Panc1 (cell line): ENCODE measurements around the gene DIS3L2. TPM values are rescaled to one million over a fixed set of nuclear protein-coding genes. Genes with fewer than 3 reads are reported as not detected.
A peak's percentile ranks its signal among the peaks of the same experiment; 100 is the strongest.

Source experiments
- ATAC-seq: fragments of 200-7000 bp; cut with Tn5 transposase; 2 replicates; pipeline ENCODE4 v1.9.1; 2020; ENCODE audit warnings: mild to moderate bottlenecking, moderate library complexity
- BruUV-seq: library from RNA; stranded (reverse); fragments of 400-500 nt; replicated peaks from 2 replicates; lab custom pipeline; 2021; lab: Mats Ljungman, UMichigan
- CTCF ChIA-PET: fragments of 300-600 bp; sonication (Branson Sonifier 250); formaldehyde crosslinking; loops from one replicate; lab custom pipeline; 2022; ENCODE audit warnings: antibody characterized with exemption; lab: Charles Lee
- POLR2A ChIA-PET: fragments of 300-600 bp; sonication (Branson Sonifier 250); formaldehyde crosslinking; loops from one replicate; lab custom pipeline; 2022; ENCODE audit warnings: antibody characterized with exemption; lab: Charles Lee
- DNase-seq: peaks from one replicate; pipeline ENCODE4 v3.0.0-alpha.2; 2010; ENCODE audit warnings: low read depth, low spot score
- H3K27ac ChIP-seq: 2 replicates; pipeline ENCODE4 v1.5.1; 2011; ENCODE audit warnings: mild to moderate bottlenecking, low read length, inconsistent platforms
- H3K27me3 ChIP-seq: fragments of 200-500 bp; sonication (Bioruptor generic); 2 replicates; pipeline ENCODE4 v1.6.0; 2014; ENCODE audit warnings: low read length, inconsistent platforms; ENCODE audit not compliant: control insufficient read depth, insufficient read depth
- H3K36me3 ChIP-seq: fragments of 200-500 bp; sonication (Bioruptor generic); 2 replicates; pipeline ENCODE4 v1.5.1; 2014; ENCODE audit warnings: inconsistent platforms, mild to moderate bottlenecking, low read length, moderate library complexity; ENCODE audit not compliant: control insufficient read depth, insufficient read depth
- H3K4me1 ChIP-seq: 2 replicates; pipeline ENCODE4 v1.5.1; 2011; ENCODE audit warnings: inconsistent platforms, mild to moderate bottlenecking, low read length, moderate library complexity; ENCODE audit not compliant: control insufficient read depth, insufficient read depth
- H3K4me3 ChIP-seq, 2 experiments: 2 replicates each; pipeline ENCODE4 v1.5.1; 2011 to 2012; ENCODE audit warnings: low read depth in 2 of 2, low read length in 2 of 2, mild to moderate bottlenecking in 2 of 2, inconsistent platforms in 1 of 2, moderate library complexity in 1 of 2
- H3K9me3 ChIP-seq: fragments of 200-500 bp; sonication (Bioruptor generic); 2 replicates; pipeline ENCODE4 v1.5.1; 2014; ENCODE audit warnings: low read depth, mild to moderate bottlenecking, inconsistent platforms, low read length, moderate library complexity; ENCODE audit not compliant: control insufficient read depth, insufficient read depth
- CTCF ChIP-seq: fragments of 450-650 bp; IDR thresholded peaks from 2 replicates; pipeline ENCODE4 v1.5.1; 2017; ENCODE audit warnings: mild to moderate bottlenecking
- POLR2AphosphoS5 ChIP-seq: IDR thresholded peaks from 2 replicates; pipeline ENCODE4 v1.6.1; 2012; ENCODE audit warnings: mild to moderate bottlenecking, low read depth, low read length, moderate library complexity
- REST ChIP-seq, 2 experiments: IDR thresholded peaks; 2 replicates each; pipeline ENCODE4 v1.6.1; 2011 to 2012; ENCODE audit warnings: low read depth in 2 of 2, control low read depth in 1 of 2, low read length in 1 of 2, mild to moderate bottlenecking in 1 of 2, moderate library complexity in 1 of 2; ENCODE audit not compliant: insufficient read depth in 1 of 2
- SIN3A ChIP-seq: IDR thresholded peaks from 2 replicates; pipeline ENCODE4 v1.6.1; 2012; ENCODE audit warnings: low read depth, mild to moderate bottlenecking, low read length, moderate library complexity, borderline replicate concordance; ENCODE audit not compliant: insufficient read depth
- TCF7L2 ChIP-seq: IDR thresholded peaks from 2 replicates; pipeline ENCODE4 v1.6.1; 2011; ENCODE audit warnings: mild to moderate bottlenecking, low read depth, low read length, inconsistent platforms
- in situ Hi-C: cut with HindIII; loops from 2 replicates; pipeline ENCODE4 v1.10.0; 2016; ENCODE audit warnings: low sequenced_read_pairs, low pct_unique_long_range_greater_than_20kb
- intact Hi-C: fragments of 100-400 bp; cut with micrococcal nuclease; formaldehyde crosslinking; loops from one replicate; pipeline ENCODE4 v1.10.0; 2022; ENCODE audit not compliant: unreplicated experiment
- total RNA-seq: library from RNA; stranded (reverse); gene quantifications from one replicate; pipeline ENCODE4 v1.2.1, GENCODE V29; 2021; ENCODE audit not compliant: unreplicated experiment

Gene DIS3L2
- total RNA-seq, 1 experiment from 2014 or later, result 28.1 TPM

GRCh38 chr2:231924889-231925275 is 36.6 kb upstream of the DIS3L2 start:
- H3K27me3 ChIP-seq, result no peaks in the 10 kb centered on the region; the same call in 1 of the 2 replicates
- no peak for TF ChIP-seq REST (IDR thresholded peaks at IDR 0.05; ENCODE audit: insufficient read depth in 1 of 2, low read depth in 2 of 2, low read length in 1 of 2)
- TF ChIP-seq POLR2AphosphoS5, result no peak
- TF ChIP-seq CTCF, result no peak
- TF ChIP-seq SIN3A, result no peak
- no peak for TF ChIP-seq TCF7L2
- BruUV-seq, result no TSS peak
- ATAC-seq (peak; percentile 18), DNase-seq (no peak)
- H3K27ac ChIP-seq, result peak overlapping the region; percentile 17; the same call in 1 of the 2 replicates
- ChIA-PET POLR2A (no interaction called here), CTCF (interaction anchor here (1.2 to 1.3 kb wide), 3 partner anchors 217 to 402 kb away, joined by 3 to 9 read pairs (median 6); no protein-coding TSS in a partner anchor)
- in situ Hi-C loops, result no loop called here
- no peaks in the 10 kb centered on the region for H3K9me3 ChIP-seq
- intact Hi-C loops, result loop anchor here (2.0 to 5.0 kb wide), 2 partner anchors 217 to 402 kb away; no protein-coding TSS in a partner anchor
- no peaks in the 10 kb centered on the region for H3K36me3 ChIP-seq
- peaks cover 4% of the 10 kb centered on the region; the same call in 1 of the 2 replicates for H3K4me1 ChIP-seq
- H3K4me3 ChIP-seq, result peak overlapping the region; percentile 45 to 52

GRCh38 chr2:231925303-231926179 is 36.0 kb upstream of the DIS3L2 start:
- Histone ChIP-seq H3K4me3 (peak overlapping the region; percentile 45 to 52), H3K36me3 (no peaks in the 10 kb centered on the region), H3K4me1 (peaks cover 4% of the 10 kb centered on the region; the same call in 1 of the 2 replicates), H3K27me3 (no peaks in the 10 kb centered on the region; the same call in 1 of the 2 replicates), H3K9me3 (no peaks in the 10 kb centered on the region), H3K27ac (no peak overlapping the region)
- DNase-seq (no peak), ATAC-seq (peak; percentile 89)
- POLR2A ChIA-PET, result no interaction called here
- BruUV-seq, result no TSS peak
- in situ Hi-C loops, result no loop called here
- intact Hi-C loops, result loop anchor here (2.0 to 5.0 kb wide), 2 partner anchors 217 to 401 kb away; no protein-coding TSS in a partner anchor
- CTCF ChIA-PET, result interaction anchor here (0.6 to 1.3 kb wide), 6 partner anchors 14 to 402 kb away, joined by 3 to 9 read pairs (median 3); no protein-coding TSS in a partner anchor
- TF ChIP-seq REST (IDR thresholded peaks at IDR 0.05; ENCODE audit: insufficient read depth in 1 of 2, low read depth in 2 of 2, low read length in 1 of 2) (no peak), TCF7L2 (0 out of 2 replicates have a peak, but pooled peaks have one; percentile 20), POLR2AphosphoS5 (no peak), SIN3A (no peak), CTCF (peak; percentile 95)
